Adrenal gland (tissue), 12 donors: ENCODE measurements around the gene FBXW12. TPM values are rescaled to one million over a fixed set of nuclear protein-coding genes. Genes with fewer than 3 reads are reported as not detected.
A peak's percentile ranks its signal among the peaks of the same experiment; 100 is the strongest.
"Not testable (repeated sequence)": the region's sequence is repeated elsewhere in the genome, so short reads cannot be mapped to it uniquely, and the experiment has no call there.

Source experiments
- DNase-seq, 7 donors: peaks; one replicate each; pipeline ENCODE4 v3.0.0-alpha.2; 2019 to 2020
- H3K27ac ChIP-seq, 5 donors: fragments of 200-600 bp; sonication (generic) in 4 of 5; 1 replicate in 3 of 5; 2 replicates in 2 of 5; pipeline versions ENCODE4 v1.5.1 to v1.8.0; 2016 to 2020; ENCODE audit warnings: mild to moderate bottlenecking in 1 of 5
- H3K27me3 ChIP-seq: fragments of 200-600 bp; 2 replicates; pipeline ENCODE4 v1.8.0; 2021
- H3K36me3 ChIP-seq, 2 donors: fragments of 200-600 bp; replicated peaks in 1 of 2; 1 replicate in 1 of 2; 2 replicates in 1 of 2; pipeline versions ENCODE4 v1.5.1 to v1.8.0; 2018 to 2022
- H3K4me1 ChIP-seq, 2 donors: fragments of 200-600 bp; replicated peaks in 1 of 2; 1 replicate in 1 of 2; 2 replicates in 1 of 2; pipeline versions ENCODE4 v1.5.1 to v1.8.0; 2018 to 2021
- H3K4me3 ChIP-seq, 4 donors: fragments of 200-600 bp; sonication (generic) in 3 of 4; one replicate each; pipeline ENCODE4 v1.5.1; 2016 to 2018
- H3K9me3 ChIP-seq, 3 donors: fragments of 200-600 bp; sonication (generic) in 1 of 3; replicated peaks in 1 of 3; 1 replicate in 2 of 3; 2 replicates in 1 of 3; pipeline versions ENCODE4 v1.5.1 to v1.8.0; 2016 to 2021
- CTCF ChIP-seq, 6 experiments: fragments of 450-650 bp in 4 of 6; fragments of 200-600 bp in 2 of 6; sonication (generic) in 1 of 6; IDR thresholded peaks; 1 replicate in 5 of 6; 2 replicates in 1 of 6; pipeline versions ENCODE4 v1.5.1 to v1.8.0; 2016 to 2021; ENCODE audit warnings: antibody characterized with exemption in 6 of 6, mild to moderate bottlenecking in 2 of 6, moderate library complexity in 1 of 6
- POLR2A ChIP-seq, 2 donors: fragments of 450-650 bp; IDR thresholded peaks; one replicate each; pipeline ENCODE4 v1.6.1; 2017; ENCODE audit warnings: antibody characterized with exemption in 2 of 2, mild to moderate bottlenecking in 2 of 2, moderate library complexity in 1 of 2
- WGBS, 4 donors: extraction: QIAGEN DNeasy Blood & Tissue Kit in 2 of 4; methylation state at CpG; one replicate each; pipeline versions ENCODE4 v1.1.5 to v1.1.7; 2013 to 2017; 5-methylcytosine and 5-hydroxymethylcytosine counted together
- intact Hi-C, 2 donors: fragments of 100-400 bp; cut with DNase I; formaldehyde crosslinking; loops; one replicate each; pipeline versions ENCODE4 v1.14.1 to v1.15.0; 2022 to 2023
- polyA plus RNA-seq, 3 donors: library from polyadenylated mRNA; stranded (reverse); fragments of 200-250 nt in 2 of 3; fragments of 350-450 nt in 1 of 3; fragmentation: Illumina TruSeq in 1 of 3; extraction: RNeasy Lipid Tissue Mini Kit (QIAGEN cat#74804) in 1 of 3; gene quantifications; one replicate each; pipeline ENCODE4 v1.2.3, GENCODE V29; 2013 to 2014
- total RNA-seq, 9 donors: library from RNA; depleted of rRNA in 4 of 9; stranded (reverse); fragments of >200 nt in 4 of 9; fragments of 120-200 nt in 1 of 9; fragmentation: NEBNext Ultra II Directional in 1 of 9; extraction: Animal tissue kit (Norgen Biotek cat#: 25700) in 1 of 9; gene quantifications; one replicate each; pipeline versions ENCODE4 v1.1.0 to v1.2.4, GENCODE V29; 2013 to 2023
- donor health status: healthy with polysubstance abuse.
- donor health status: Bipolar disorder and iron deficiency.
- donor health status: DM: yes; HTN: yes; CAD: no.
- donor health status: DM: no; HTN: no; CAD: no.
- donor health status: DM: no; HTN: no; CAD: no.
- donor health status: DM: yes; HTN: yes; CAD: no.

Gene FBXW12
- total and polyA plus RNA-seq, 12 donors: 0.07 to 0.24 (median 0.11) TPM; not detected in 9

GRCh38 chr3:48398701-48399386 lies 26.8 kb downstream of the FBXW12 start:
- H3K4me3 ChIP-seq: no peak overlapping the region
- TF ChIP-seq CTCF (IDR thresholded peaks at IDR 0.05) (no peak), POLR2A (IDR thresholded peaks at IDR 0.05) (no peak)
- H3K36me3 ChIP-seq: no peaks in the 10 kb centered on the region
- H3K4me1 ChIP-seq: peaks cover 0 to 5% of the 10 kb centered on the region in 2 donors
- no peaks in the 10 kb centered on the region for H3K27me3 ChIP-seq
- no peak overlapping the region for H3K27ac ChIP-seq
- 37 to 68% (median 59%) methylated on average over 4 to 11 of the region's 11 CpGs for WGBS, 4 donors
- intact Hi-C loops: loop anchor here in 1 of 2 donors (5.0 kb wide), 1 partner anchor 38 kb away; no protein-coding TSS in a partner anchor
- peak in 3 of 7 donors; percentile 13 to 43 (median 17) for DNase-seq
- no peaks in the 10 kb centered on the region for H3K9me3 ChIP-seq

- Histone ChIP-seq H3K4me1 (peaks cover 0 to 5% of the 10 kb centered on the region in 2 donors), H3K9me3 (no peaks in the 10 kb centered on the region), H3K27ac (peak overlapping the region in 1 of 5 donors; percentile 12), H3K4me3 (no peak overlapping the region), H3K36me3 (no peaks in the 10 kb centered on the region), H3K27me3 (no peaks in the 10 kb centered on the region)
- no peak for TF ChIP-seq CTCF (IDR thresholded peaks at IDR 0.05)
- TF ChIP-seq POLR2A (IDR thresholded peaks at IDR 0.05): no peak
- 45 to 67% (median 59%) methylated on average over 4 of the region's 4 CpGs for WGBS, 4 donors
- peak in 3 of 7 donors; percentile 5 to 54 (median 12) for DNase-seq
- intact Hi-C loops: loop anchor here in 1 of 2 donors (5.0 kb wide), 1 partner anchor 38 kb away; no protein-coding TSS in a partner anchor
These were observed 27.6 kb downstream of the FBXW12 start for GRCh38 chr3:48399387-48400172.

GRCh38 chr3:48400824-48401433 lies 28.9 kb downstream of the FBXW12 start:
- no peaks in the 10 kb centered on the region for H3K27me3 ChIP-seq
- H3K4me1 ChIP-seq: peaks cover 0 to 5% of the 10 kb centered on the region in 2 donors
- no peaks in the 10 kb centered on the region for H3K9me3 ChIP-seq
- TF ChIP-seq CTCF (IDR thresholded peaks at IDR 0.05) (peak; percentile 79 to 93 (median 86)), POLR2A (IDR thresholded peaks at IDR 0.05) (no peak)
- no peak overlapping the region for H3K27ac ChIP-seq
- intact Hi-C loops: no loop called here
- no peak overlapping the region for H3K4me3 ChIP-seq
- no peaks in the 10 kb centered on the region for H3K36me3 ChIP-seq
- 47 to 60% (median 55%) methylated on average over 6 of the region's 6 CpGs for WGBS, 4 donors
- DNase-seq: peak; percentile 44 to 82 (median 61)

- WGBS, 4 donors: 75 to 89% (median 85%) methylated on average over 12 of the region's 12 CpGs
- H3K36me3 ChIP-seq, intact Hi-C loops, H3K27me3 ChIP-seq, H3K4me3 ChIP-seq, H3K4me1 ChIP-seq, H3K9me3 ChIP-seq: not testable (repeated sequence)
- peak overlapping the region in 3 of 5 donors; percentile 31 to 80 (median 74) for H3K27ac ChIP-seq
- DNase-seq: peak in 3 of 7 donors; percentile 10 to 49 (median 18)
These were observed 29.4 kb downstream of the FBXW12 start for GRCh38 chr3:48401434-48401901.
